Neural progenitor cell (in vitro differentiated cells): ENCODE data around the gene SOX9. TPM values are rescaled to one million over a fixed set of nuclear protein-coding genes. Genes with fewer than 3 reads are reported as not detected.
A peak's percentile ranks its signal among the peaks of the same experiment; 100 is the strongest.

Source experiments
- DNase-seq: peaks from one replicate; pipeline ENCODE4 v3.0.0-alpha.2; 2016; ENCODE audit warnings: low spot score
- H2AFZ ChIP-seq: fragments of 200-600 bp; sonication (generic); replicated peaks from 2 replicates; pipeline ENCODE4 v1.6.1; 2016; ENCODE audit warnings: antibody characterized with exemption
- H3F3A ChIP-seq: fragments of 200-600 bp; sonication (generic); 2 replicates; pipeline ENCODE4 v1.6.1; 2016; ENCODE audit warnings: antibody characterized with exemption, low read depth
- H3K27ac ChIP-seq: fragments of 200-600 bp; sonication (generic); 2 replicates; pipeline ENCODE4 v1.5.1; 2016; ENCODE audit warnings: mild to moderate bottlenecking
- H3K27me3 ChIP-seq: fragments of 200-600 bp; sonication (generic); 2 replicates; pipeline ENCODE4 v1.6.1; 2016; ENCODE audit warnings: mild to moderate bottlenecking, moderate library complexity
- H3K36me3 ChIP-seq: fragments of 200-600 bp; sonication (generic); 2 replicates; pipeline ENCODE4 v1.5.1; 2016
- H3K4me1 ChIP-seq: fragments of 200-600 bp; sonication (generic); 2 replicates; pipeline ENCODE4 v1.6.1; 2016; ENCODE audit warnings: mixed run types
- H3K4me2 ChIP-seq: fragments of 200-600 bp; sonication (generic); 2 replicates; pipeline ENCODE4 v1.6.1; 2016
- H3K4me3 ChIP-seq: fragments of 200-600 bp; sonication (generic); 2 replicates; pipeline ENCODE4 v1.5.1; 2016
- H3K79me2 ChIP-seq: fragments of 200-600 bp; sonication (generic); 2 replicates; pipeline ENCODE4 v1.6.1; 2016; ENCODE audit warnings: low read depth
- H3K9ac ChIP-seq: fragments of 200-600 bp; sonication (generic); 2 replicates; pipeline ENCODE4 v1.6.1; 2016
- H3K9me3 ChIP-seq: fragments of 200-600 bp; sonication (generic); 2 replicates; pipeline ENCODE4 v1.5.1; 2016; ENCODE audit warnings: low read depth
- H4K20me1 ChIP-seq: fragments of 200-600 bp; sonication (generic); 2 replicates; pipeline ENCODE4 v1.6.1; 2016; ENCODE audit warnings: low read depth
- H3K27ac Mint-ChIP-seq: 3 replicates; pipeline ENCODE4 v1.8.0; 2021; ENCODE audit warnings: mixed read lengths
- H3K27me3 Mint-ChIP-seq: 2 replicates; pipeline ENCODE4 v1.8.0; 2022; ENCODE audit warnings: low read depth, mild to moderate bottlenecking, inconsistent platforms, moderate library complexity, mixed read lengths; ENCODE audit not compliant: insufficient read depth
- H3K36me3 Mint-ChIP-seq: 3 replicates; pipeline ENCODE4 v1.8.0; 2021; ENCODE audit warnings: mixed read lengths
- H3K4me1 Mint-ChIP-seq: 3 replicates; pipeline ENCODE4 v1.8.0; 2021; ENCODE audit warnings: mixed read lengths
- H3K4me3 Mint-ChIP-seq: 3 replicates; pipeline ENCODE4 v1.8.0; 2021; ENCODE audit warnings: mild to moderate bottlenecking, moderate library complexity, mixed read lengths
- H3K9me3 Mint-ChIP-seq: 3 replicates; pipeline ENCODE4 v1.8.0; 2020; ENCODE audit warnings: mixed read lengths
- CTCF ChIP-seq: fragments of 200-600 bp; sonication (generic); IDR thresholded peaks from 2 replicates; pipeline ENCODE4 v1.5.1; 2017; ENCODE audit warnings: antibody characterized with exemption, mild to moderate bottlenecking
- EZH2 ChIP-seq: fragments of 200-600 bp; sonication (generic); IDR thresholded peaks from 2 replicates; pipeline ENCODE4 v1.6.1; 2017; ENCODE audit warnings: antibody characterized with exemption, mild to moderate bottlenecking, moderate library complexity
- EZH2phosphoT487 ChIP-seq: fragments of 200-600 bp; sonication (generic); IDR thresholded peaks from 2 replicates; pipeline ENCODE4 v1.6.1; 2017; ENCODE audit warnings: antibody characterized with exemption
- total RNA-seq: library from RNA; depleted of rRNA; stranded (reverse); fragments of >200 nt; gene quantifications from 2 replicates; pipeline ENCODE4 v1.2.3, GENCODE V29; 2015; ENCODE audit warnings: low replicate concordance

The SOX9 gene
- total RNA-seq, 1 donor from 2014 or later, result 12.7 TPM

DNA sequence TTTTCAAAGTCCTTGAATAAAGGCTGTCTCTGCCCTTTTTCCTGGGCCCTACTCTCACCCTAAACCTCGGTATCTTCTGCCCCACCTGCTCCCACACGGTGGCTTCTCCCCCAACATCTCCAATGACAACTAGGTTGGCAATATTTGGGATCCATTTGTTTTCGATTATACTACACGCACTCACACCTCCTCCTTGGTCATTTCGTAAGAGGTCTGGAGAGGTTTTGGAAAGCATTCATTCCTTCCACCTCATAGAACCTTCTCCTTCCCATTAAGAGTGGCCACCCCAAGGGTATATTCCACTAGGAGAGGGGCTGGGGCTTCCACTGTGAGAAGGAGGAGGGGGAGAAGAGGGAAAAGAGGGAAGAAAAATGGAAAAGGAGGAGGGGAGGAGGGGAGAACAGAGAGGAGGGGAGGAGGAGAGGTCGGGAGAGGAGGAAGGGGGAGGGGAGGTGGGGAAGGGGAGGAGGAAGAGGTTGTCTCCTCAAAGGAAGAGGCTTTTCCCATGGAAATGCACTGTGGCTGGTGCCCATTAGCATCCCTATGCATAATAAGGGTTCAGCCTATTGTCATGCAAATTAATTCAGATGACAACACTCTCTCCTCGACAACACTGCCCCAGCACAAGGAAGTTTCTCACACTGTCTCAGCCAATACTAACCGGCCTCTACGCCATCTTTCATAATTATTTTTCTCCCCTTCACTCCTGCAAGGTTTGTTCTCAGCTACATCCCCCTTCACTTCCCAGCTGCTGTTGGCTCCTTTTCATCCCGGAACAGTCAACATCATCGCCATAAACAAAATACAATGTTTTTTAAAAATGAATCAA is 30.0 kb downstream of the SOX9 start:
- Histone ChIP-seq H2AFZ (peak overlapping the region; percentile 90), H4K20me1 (no peaks in the 10 kb centered on the region), H3K9me3 (no peaks in the 10 kb centered on the region), H3K27ac (no peak overlapping the region), H3K9ac (no peak overlapping the region), H3K4me1 (peaks cover 14% of the 10 kb centered on the region), H3K36me3 (no peaks in the 10 kb centered on the region), H3K4me2 (peak overlapping the region; percentile 56), H3K4me3 (no peak overlapping the region), H3F3A (peaks cover 12% of the 10 kb centered on the region), H3K27me3 (no peaks in the 10 kb centered on the region), H3K79me2 (no peaks in the 10 kb centered on the region)
- Mint-ChIP-seq H3K27ac (peak overlapping the region; percentile 90), H3K36me3 (no peaks in the 10 kb centered on the region), H3K4me3 (no peak overlapping the region), H3K27me3 (peaks cover 7% of the 10 kb centered on the region), H3K4me1 (peaks cover 20% of the 10 kb centered on the region), H3K9me3 (no peaks in the 10 kb centered on the region)
- DNase-seq, result peak; percentile 61
- no peak for TF ChIP-seq EZH2

- Histone ChIP-seq H3K79me2 (no peaks in the 10 kb centered on the region), H2AFZ (peak overlapping the region; percentile 90), H3K9me3 (no peaks in the 10 kb centered on the region), H4K20me1 (no peaks in the 10 kb centered on the region), H3K4me2 (peak overlapping the region; percentile 56), H3K27ac (no peak overlapping the region), H3K4me3 (no peak overlapping the region), H3K36me3 (no peaks in the 10 kb centered on the region), H3K9ac (no peak overlapping the region), H3F3A (peaks cover 12% of the 10 kb centered on the region), H3K27me3 (no peaks in the 10 kb centered on the region), H3K4me1 (peaks cover 14% of the 10 kb centered on the region)
- Mint-ChIP-seq H3K9me3 (no peaks in the 10 kb centered on the region), H3K4me3 (peak overlapping the region; percentile 33), H3K36me3 (no peaks in the 10 kb centered on the region), H3K27ac (peak overlapping the region; percentile 90), H3K4me1 (peaks cover 20% of the 10 kb centered on the region), H3K27me3 (peaks cover 2% of the 10 kb centered on the region)
- peak; percentile 58 for DNase-seq
- TF ChIP-seq EZH2 (no peak), EZH2phosphoT487 (no peak), CTCF (no peak)
Measured at GRCh38 chr17:72151565-72152386, 31.0 kb downstream of the SOX9 start.

DNA sequence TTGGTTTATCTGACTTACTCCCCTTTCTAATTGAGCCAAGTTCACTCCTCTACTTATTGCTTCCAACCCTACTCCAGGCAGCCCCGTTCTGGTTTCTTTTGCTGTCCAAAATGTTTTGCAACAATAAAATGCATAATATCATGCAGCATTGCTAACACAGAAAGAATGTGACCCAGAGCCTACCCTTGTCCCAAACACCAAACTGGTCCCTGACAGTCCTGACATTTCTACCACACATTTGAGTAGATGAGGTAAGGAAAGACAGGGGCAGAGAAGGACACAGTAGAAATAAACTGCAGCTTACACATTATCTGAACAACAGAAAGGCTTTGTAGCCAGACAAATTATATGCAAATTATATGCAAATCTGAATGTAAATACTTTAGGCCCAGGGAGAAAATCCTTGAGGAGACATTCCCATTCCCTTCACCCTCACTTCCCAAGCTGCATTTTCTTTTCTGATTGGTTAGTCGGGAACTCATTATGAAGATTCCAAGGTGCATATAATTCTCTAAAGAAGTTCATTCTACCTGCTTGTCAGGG is 31.6 kb downstream of the SOX9 start:
- peaks cover 12% of the 10 kb centered on the region for H3F3A ChIP-seq
- no peak overlapping the region for H3K27ac ChIP-seq
- Mint-ChIP-seq H3K27ac (no peak overlapping the region), H3K4me1 (peaks cover 20% of the 10 kb centered on the region), H3K36me3 (no peaks in the 10 kb centered on the region), H3K27me3 (peaks cover 2% of the 10 kb centered on the region), H3K4me3 (no peak overlapping the region), H3K9me3 (no peaks in the 10 kb centered on the region)
- H2AFZ ChIP-seq, result no peak overlapping the region
- DNase-seq, result no peak
- H4K20me1 ChIP-seq, result no peaks in the 10 kb centered on the region
- no peaks in the 10 kb centered on the region for H3K36me3 ChIP-seq
- no peak for TF ChIP-seq EZH2
- no peak for TF ChIP-seq CTCF
- no peak for TF ChIP-seq EZH2phosphoT487
- peaks cover 14% of the 10 kb centered on the region for H3K4me1 ChIP-seq
- no peak overlapping the region for H3K9ac ChIP-seq
- H3K27me3 ChIP-seq, result no peaks in the 10 kb centered on the region
- no peaks in the 10 kb centered on the region for H3K79me2 ChIP-seq
- no peaks in the 10 kb centered on the region for H3K9me3 ChIP-seq
- no peak overlapping the region for H3K4me2 ChIP-seq
- H3K4me3 ChIP-seq, result no peak overlapping the region
